ENCODE results near the gene ZNF408. TPM values are rescaled to one million over a fixed set of nuclear protein-coding genes. Genes with fewer than 3 reads are reported as not detected.
"Not testable (repeated sequence)": the region's sequence is repeated elsewhere in the genome, so short reads cannot be mapped to it uniquely, and the experiment has no call there.

ZNF408 gene
- total RNA-seq, 1 experiment from 2014 or later: 10.8 TPM

GRCh38 chr11:46670521-46670920 lies 30.3 kb upstream of the ZNF408 start:
- not testable (repeated sequence) for H3K27ac ChIP-seq; H3K4me3 ChIP-seq; DNase-seq (ENCODE audit: low read depth in 1 of 2, low spot score in 2 of 2); H3K9me3 ChIP-seq (replicated peaks); H3K4me1 ChIP-seq (replicated peaks); H3K27me3 ChIP-seq (replicated peaks)
- H3K36me3 ChIP-seq: peaks cover 48% of the 10 kb centered on the region

DNA sequence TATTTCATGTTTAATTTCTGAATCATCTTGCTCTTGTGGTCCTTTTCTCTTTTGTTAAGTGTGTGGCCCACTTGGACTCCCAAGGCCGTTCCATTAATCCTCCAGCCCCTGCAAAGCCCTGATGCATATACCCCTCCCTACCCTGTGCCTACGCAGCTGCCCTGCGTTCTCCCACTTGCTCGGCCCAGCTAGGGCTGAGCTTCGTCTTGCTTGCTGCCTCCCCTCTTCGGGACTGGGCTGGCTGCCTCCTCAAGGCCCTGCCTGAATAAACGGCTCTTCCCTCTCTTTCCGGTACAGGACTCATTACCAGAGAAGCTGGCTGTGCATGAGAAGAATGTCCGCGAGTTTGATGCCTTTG lies 28.9 kb upstream of the ZNF408 start:
- Histone ChIP-seq H3K4me1 (replicated peaks) (no peaks in the 10 kb centered on the region), H3K9me3 (replicated peaks) (no peaks in the 10 kb centered on the region), H3K27ac (no peak overlapping the region), H3K4me3 (no peak overlapping the region), H3K36me3 (peaks cover 55% of the 10 kb centered on the region), H3K27me3 (replicated peaks) (no peaks in the 10 kb centered on the region)
- no peak for DNase-seq (ENCODE audit: low read depth in 1 of 2, low spot score in 2 of 2)

DNA sequence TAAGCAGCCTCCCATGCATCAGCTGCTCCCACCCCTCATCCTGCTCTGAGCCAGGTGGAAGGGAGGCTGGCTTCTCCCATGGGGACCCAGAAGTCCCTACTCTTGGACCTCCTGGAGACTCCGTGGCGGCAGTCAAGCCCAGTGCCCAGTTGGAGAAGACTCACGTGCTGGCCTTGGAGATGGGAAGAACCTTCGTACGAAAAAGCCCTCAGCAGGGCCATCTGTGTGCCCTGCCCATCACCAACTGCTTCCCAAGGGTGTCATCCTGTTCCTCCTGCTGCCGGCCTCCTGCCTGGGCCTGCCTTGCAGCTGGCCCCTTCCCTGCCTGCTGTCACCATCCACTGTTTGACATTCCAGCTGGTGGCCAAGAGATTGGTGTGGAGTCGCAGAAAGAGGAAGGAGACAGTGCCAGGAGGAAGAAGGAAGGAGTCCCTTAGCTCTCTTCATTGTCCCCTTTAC lies 28.4 kb upstream of the ZNF408 start:
- no peak for DNase-seq (ENCODE audit: low read depth in 1 of 2, low spot score in 2 of 2)
- peaks cover 56% of the 10 kb centered on the region for H3K36me3 ChIP-seq
- no peaks in the 10 kb centered on the region for H3K9me3 ChIP-seq (replicated peaks)
- H3K27me3 ChIP-seq (replicated peaks): no peaks in the 10 kb centered on the region
- no peak overlapping the region for H3K4me3 ChIP-seq
- H3K27ac ChIP-seq: no peak overlapping the region
- H3K4me1 ChIP-seq (replicated peaks): no peaks in the 10 kb centered on the region

DNA sequence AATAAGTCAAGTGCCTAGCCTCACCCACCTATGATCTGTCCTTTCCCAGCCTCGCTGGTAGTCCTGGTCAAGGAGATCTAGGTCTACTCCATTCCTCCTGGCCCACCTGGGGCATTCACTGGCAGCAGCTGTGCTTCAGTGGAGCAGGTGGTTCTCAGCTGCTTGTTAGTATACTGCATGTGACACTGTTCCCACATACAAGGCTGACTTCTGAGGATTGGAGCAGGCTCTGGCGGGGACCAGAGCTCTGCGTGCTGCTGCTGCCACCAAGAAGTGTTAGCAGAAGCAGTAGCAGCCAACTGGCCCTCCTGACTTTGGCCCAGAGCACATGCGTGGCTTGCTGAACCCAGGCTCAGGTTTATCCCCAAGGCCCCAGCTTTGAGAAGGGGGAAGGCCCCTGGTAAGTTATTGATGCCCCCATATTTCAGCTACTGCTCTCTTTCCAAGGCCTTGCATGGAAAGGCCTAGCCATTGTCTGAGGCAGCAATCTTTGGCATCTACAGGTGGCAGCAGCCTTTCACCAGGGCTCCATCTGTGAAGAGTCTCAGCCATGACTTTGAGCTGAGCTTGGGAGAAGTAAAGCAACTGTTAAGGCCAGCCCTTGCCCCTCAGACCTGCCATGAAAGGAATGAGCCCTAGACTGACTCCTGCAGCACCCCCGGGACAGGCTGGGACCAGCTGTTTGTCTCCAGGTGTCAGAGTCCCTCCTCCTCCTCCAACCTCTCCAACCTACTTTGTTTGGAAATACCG lies 26.9 kb upstream of the ZNF408 start:
- no peaks in the 10 kb centered on the region for H3K4me1 ChIP-seq (replicated peaks)
- H3K4me3 ChIP-seq: no peak overlapping the region
- no peak overlapping the region for H3K27ac ChIP-seq
- peaks cover 57% of the 10 kb centered on the region for H3K36me3 ChIP-seq
- no peak for DNase-seq (ENCODE audit: low read depth in 1 of 2, low spot score in 2 of 2)
- H3K9me3 ChIP-seq (replicated peaks): no peaks in the 10 kb centered on the region
- no peaks in the 10 kb centered on the region for H3K27me3 ChIP-seq (replicated peaks)

- DNase-seq (ENCODE audit: low read depth in 1 of 2, low spot score in 2 of 2): no peak
- no peak overlapping the region for H3K27ac ChIP-seq
- no peaks in the 10 kb centered on the region for H3K4me1 ChIP-seq (replicated peaks)
- H3K36me3 ChIP-seq: peaks cover 57% of the 10 kb centered on the region
- H3K27me3 ChIP-seq (replicated peaks): no peaks in the 10 kb centered on the region
- no peak overlapping the region for H3K4me3 ChIP-seq
- no peaks in the 10 kb centered on the region for H3K9me3 ChIP-seq (replicated peaks)
These were observed 26.2 kb upstream of the ZNF408 start for GRCh38 chr11:46674463-46675287.

GRCh38 chr11:46675288-46675851 lies 25.5 kb upstream of the ZNF408 start:
- Histone ChIP-seq H3K27ac (no peak overlapping the region), H3K4me1 (replicated peaks) (no peaks in the 10 kb centered on the region), H3K4me3 (no peak overlapping the region), H3K36me3 (peaks cover 57% of the 10 kb centered on the region), H3K9me3 (replicated peaks) (no peaks in the 10 kb centered on the region), H3K27me3 (replicated peaks) (no peaks in the 10 kb centered on the region)
- no peak for DNase-seq (ENCODE audit: low read depth in 1 of 2, low spot score in 2 of 2)

- Histone ChIP-seq H3K4me1 (replicated peaks) (no peaks in the 10 kb centered on the region), H3K9me3 (replicated peaks) (no peaks in the 10 kb centered on the region), H3K27me3 (replicated peaks) (no peaks in the 10 kb centered on the region), H3K4me3 (no peak overlapping the region), H3K27ac (no peak overlapping the region), H3K36me3 (peaks cover 55% of the 10 kb centered on the region)
- DNase-seq (ENCODE audit: low read depth in 1 of 2, low spot score in 2 of 2): no peak
These were observed 24.9 kb upstream of the ZNF408 start for GRCh38 chr11:46675949-46676348.

GRCh38 chr11:46676436-46677158 lies 24.2 kb upstream of the ZNF408 start:
- no peak for DNase-seq (ENCODE audit: low read depth in 1 of 2, low spot score in 2 of 2)
- Histone ChIP-seq H3K27me3 (replicated peaks) (no peaks in the 10 kb centered on the region), H3K9me3 (replicated peaks) (no peaks in the 10 kb centered on the region), H3K4me3 (no peak overlapping the region), H3K4me1 (replicated peaks) (no peaks in the 10 kb centered on the region), H3K36me3 (peaks cover 53% of the 10 kb centered on the region), H3K27ac (no peak overlapping the region)

- Histone ChIP-seq H3K4me3 (no peak overlapping the region), H3K27me3 (replicated peaks) (no peaks in the 10 kb centered on the region), H3K4me1 (replicated peaks) (no peaks in the 10 kb centered on the region), H3K27ac (no peak overlapping the region), H3K36me3 (peaks cover 49% of the 10 kb centered on the region), H3K9me3 (replicated peaks) (no peaks in the 10 kb centered on the region)
- DNase-seq (ENCODE audit: low read depth in 1 of 2, low spot score in 2 of 2): no peak
These were observed 23.7 kb upstream of the ZNF408 start for GRCh38 chr11:46677169-46677568.

DNA sequence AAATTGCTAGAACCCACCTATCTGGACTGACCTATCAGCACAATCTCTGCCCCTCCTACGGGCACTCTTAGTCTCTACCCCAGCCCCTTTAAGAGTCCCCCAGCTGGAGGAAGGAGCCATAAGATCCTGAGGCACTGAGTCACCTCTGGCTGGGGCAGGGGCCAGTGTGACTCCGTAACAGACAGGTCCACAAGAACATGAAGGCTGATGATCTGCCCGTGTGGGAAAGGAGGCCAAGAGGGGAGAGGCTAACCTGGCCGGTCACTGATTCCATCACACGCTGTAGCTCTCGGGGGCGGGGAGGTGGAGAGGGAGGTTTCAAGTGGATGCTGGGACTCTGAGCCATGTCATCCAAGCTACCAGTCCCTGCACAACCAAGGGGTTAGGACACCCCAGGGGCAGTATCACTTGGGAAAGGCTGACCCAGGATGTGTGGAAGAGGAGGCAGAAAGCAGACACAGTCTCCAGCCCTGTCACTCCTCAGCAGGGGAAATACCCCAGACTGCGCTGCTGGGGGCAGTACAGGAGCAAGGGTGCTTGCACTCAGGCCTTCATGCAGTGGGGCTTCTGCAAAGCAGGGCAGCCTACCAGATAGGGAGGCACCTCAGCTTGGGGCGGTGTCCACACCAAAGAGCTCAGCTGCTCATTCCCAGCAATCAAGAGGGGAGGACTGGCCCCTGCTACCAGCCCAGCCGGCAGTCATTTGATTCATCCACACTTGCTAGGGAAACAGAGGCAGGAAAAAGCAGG lies 22.7 kb upstream of the ZNF408 start:
- Histone ChIP-seq H3K4me3 (no peak overlapping the region), H3K27ac (no peak overlapping the region), H3K27me3 (replicated peaks) (no peaks in the 10 kb centered on the region), H3K36me3 (peaks cover 41% of the 10 kb centered on the region), H3K4me1 (replicated peaks) (no peaks in the 10 kb centered on the region), H3K9me3 (replicated peaks) (no peaks in the 10 kb centered on the region)
- no peak for DNase-seq (ENCODE audit: low read depth in 1 of 2, low spot score in 2 of 2)

GRCh38 chr11:46678741-46679130 lies 22.1 kb upstream of the ZNF408 start:
- no peak overlapping the region for H3K4me3 ChIP-seq
- DNase-seq (ENCODE audit: low read depth in 1 of 2, low spot score in 2 of 2): no peak
- H3K27me3 ChIP-seq (replicated peaks): no peaks in the 10 kb centered on the region
- H3K36me3 ChIP-seq: peaks cover 35% of the 10 kb centered on the region
- H3K9me3 ChIP-seq (replicated peaks): no peaks in the 10 kb centered on the region
- no peaks in the 10 kb centered on the region for H3K4me1 ChIP-seq (replicated peaks)
- no peak overlapping the region for H3K27ac ChIP-seq

- Histone ChIP-seq H3K4me1 (replicated peaks) (no peaks in the 10 kb centered on the region), H3K4me3 (no peak overlapping the region), H3K9me3 (replicated peaks) (no peaks in the 10 kb centered on the region), H3K27me3 (replicated peaks) (no peaks in the 10 kb centered on the region), H3K36me3 (peaks cover 39% of the 10 kb centered on the region), H3K27ac (no peak overlapping the region)
- DNase-seq (ENCODE audit: low read depth in 1 of 2, low spot score in 2 of 2): no peak
These were observed 21.3 kb upstream of the ZNF408 start for GRCh38 chr11:46679241-46680163.
